BE2C (cell line): ENCODE measurements around the gene HOXA7.

Experiments
- DNase-seq: peaks from one replicate; pipeline ENCODE4 v3.0.0-alpha.2; 2020
- H3K27me3 ChIP-seq: fragments of 250-450 bp; sonication (Bioruptor Pico); 2 replicates; pipeline ENCODE4 v1.5.1; 2020; ENCODE audit warnings: mild to moderate bottlenecking
- H3K36me3 ChIP-seq: fragments of 250-450 bp; sonication (Bioruptor Pico); 2 replicates; pipeline ENCODE4 v1.5.1; 2020; ENCODE audit warnings: mild to moderate bottlenecking
- H3K4me1 ChIP-seq: fragments of 250-450 bp; sonication (Bioruptor Pico); 2 replicates; pipeline ENCODE4 v1.5.1; 2020
- H3K4me3 ChIP-seq: 2 replicates; pipeline ENCODE4 v1.5.1; 2011; ENCODE audit warnings: low read depth, low read length
- H3K9me3 ChIP-seq: fragments of 250-450 bp; sonication (Bioruptor Pico); 2 replicates; pipeline ENCODE4 v1.5.1; 2020
- TF ChIP-seq, protein P1 (sequence below): IDR thresholded peaks from 2 replicates; pipeline ENCODE4 v1.5.1; 2012; ENCODE audit warnings: mild to moderate bottlenecking, low read depth, low read length

The HOXA7 gene

GRCh38 chr7:27138985-27139333 lies 17.5 kb downstream of the HOXA7 start:
- no peak overlapping the region for H3K4me3 ChIP-seq
- no peaks in the 10 kb centered on the region for H3K4me1 ChIP-seq
- no peak for DNase-seq
- H3K9me3 ChIP-seq: no peaks in the 10 kb centered on the region
- peaks cover 100% of the 10 kb centered on the region for H3K27me3 ChIP-seq
- no peaks in the 10 kb centered on the region for H3K36me3 ChIP-seq
- TF ChIP-seq, protein P1, sequence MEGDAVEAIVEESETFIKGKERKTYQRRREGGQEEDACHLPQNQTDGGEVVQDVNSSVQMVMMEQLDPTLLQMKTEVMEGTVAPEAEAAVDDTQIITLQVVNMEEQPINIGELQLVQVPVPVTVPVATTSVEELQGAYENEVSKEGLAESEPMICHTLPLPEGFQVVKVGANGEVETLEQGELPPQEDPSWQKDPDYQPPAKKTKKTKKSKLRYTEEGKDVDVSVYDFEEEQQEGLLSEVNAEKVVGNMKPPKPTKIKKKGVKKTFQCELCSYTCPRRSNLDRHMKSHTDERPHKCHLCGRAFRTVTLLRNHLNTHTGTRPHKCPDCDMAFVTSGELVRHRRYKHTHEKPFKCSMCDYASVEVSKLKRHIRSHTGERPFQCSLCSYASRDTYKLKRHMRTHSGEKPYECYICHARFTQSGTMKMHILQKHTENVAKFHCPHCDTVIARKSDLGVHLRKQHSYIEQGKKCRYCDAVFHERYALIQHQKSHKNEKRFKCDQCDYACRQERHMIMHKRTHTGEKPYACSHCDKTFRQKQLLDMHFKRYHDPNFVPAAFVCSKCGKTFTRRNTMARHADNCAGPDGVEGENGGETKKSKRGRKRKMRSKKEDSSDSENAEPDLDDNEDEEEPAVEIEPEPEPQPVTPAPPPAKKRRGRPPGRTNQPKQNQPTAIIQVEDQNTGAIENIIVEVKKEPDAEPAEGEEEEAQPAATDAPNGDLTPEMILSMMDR: no peak

GRCh38 chr7:27138472-27138871 lies 18.0 kb downstream of the HOXA7 start:
- H3K27me3 ChIP-seq: peaks cover 100% of the 10 kb centered on the region
- H3K4me1 ChIP-seq: no peaks in the 10 kb centered on the region
- H3K36me3 ChIP-seq: no peaks in the 10 kb centered on the region
- H3K9me3 ChIP-seq: no peaks in the 10 kb centered on the region
- TF ChIP-seq, protein P1: no peak
- DNase-seq: no peak
- H3K4me3 ChIP-seq: no peak overlapping the region

DNA sequence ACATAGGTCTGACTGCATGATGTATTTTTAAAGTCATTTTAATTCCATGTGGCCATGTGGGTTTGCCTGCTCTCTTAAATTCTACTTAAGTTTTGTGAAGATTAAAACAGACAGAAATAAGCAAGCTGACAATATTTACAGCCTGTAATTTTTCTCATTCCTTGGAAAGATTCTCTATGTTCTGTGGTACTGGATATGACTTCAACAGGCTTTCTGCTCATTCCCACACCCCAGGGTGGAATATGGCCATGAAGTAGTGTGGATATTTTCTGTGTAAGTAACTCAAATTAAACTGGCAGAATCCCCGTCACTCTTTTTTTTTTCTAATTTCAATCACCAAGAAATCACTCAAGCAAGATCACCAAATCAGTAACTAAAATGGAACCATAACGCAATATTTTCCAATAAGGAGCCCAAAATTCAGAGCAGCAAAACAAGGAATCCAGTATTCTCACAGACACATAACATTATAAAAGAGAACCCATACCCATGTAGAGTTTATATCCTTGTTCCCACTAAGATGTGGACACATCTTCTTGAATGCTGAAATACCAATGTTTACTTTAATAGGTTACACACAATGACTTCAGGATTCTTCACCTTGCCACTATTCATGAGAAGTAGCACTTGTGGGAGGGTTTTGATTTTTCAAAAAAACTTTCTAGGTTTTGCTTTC lies 18.7 kb downstream of the HOXA7 start:
- DNase-seq: no peak
- Histone ChIP-seq H3K4me3 (no peak overlapping the region), H3K4me1 (no peaks in the 10 kb centered on the region), H3K9me3 (no peaks in the 10 kb centered on the region), H3K36me3 (no peaks in the 10 kb centered on the region), H3K27me3 (peaks cover 100% of the 10 kb centered on the region)
- TF ChIP-seq, protein P1: no peak

DNA sequence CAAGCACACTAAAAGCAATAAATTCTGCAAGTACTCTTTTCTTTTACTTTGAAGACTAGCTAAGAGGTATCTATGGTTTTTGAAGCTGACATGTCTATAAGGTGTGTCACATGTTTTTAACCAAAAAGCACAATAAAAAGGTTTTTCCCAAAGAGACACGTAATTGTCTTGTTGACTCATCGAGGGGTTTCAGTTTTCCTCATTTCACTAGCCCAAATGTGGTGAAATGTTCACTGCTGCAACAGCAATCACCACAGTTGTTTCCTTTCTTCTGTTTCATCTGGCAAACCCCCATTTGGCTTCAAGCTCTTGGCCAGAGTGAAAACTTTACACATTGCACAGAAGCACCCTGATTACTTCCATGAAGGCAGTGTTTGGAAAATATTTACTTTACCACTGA lies 22.1 kb downstream of the HOXA7 start:
- Histone ChIP-seq H3K4me1 (no peaks in the 10 kb centered on the region), H3K4me3 (no peak overlapping the region), H3K9me3 (no peaks in the 10 kb centered on the region), H3K36me3 (no peaks in the 10 kb centered on the region), H3K27me3 (peaks cover 98% of the 10 kb centered on the region)
- TF ChIP-seq, protein P1: no peak
- DNase-seq: no peak

- Histone ChIP-seq H3K27me3 (peaks cover 98% of the 10 kb centered on the region), H3K9me3 (no peaks in the 10 kb centered on the region), H3K4me3 (no peak overlapping the region), H3K4me1 (no peaks in the 10 kb centered on the region), H3K36me3 (no peaks in the 10 kb centered on the region)
- no peak for DNase-seq
- TF ChIP-seq, protein P1: no peak
Measured at GRCh38 chr7:27133409-27134231, 22.9 kb downstream of the HOXA7 start.

DNA sequence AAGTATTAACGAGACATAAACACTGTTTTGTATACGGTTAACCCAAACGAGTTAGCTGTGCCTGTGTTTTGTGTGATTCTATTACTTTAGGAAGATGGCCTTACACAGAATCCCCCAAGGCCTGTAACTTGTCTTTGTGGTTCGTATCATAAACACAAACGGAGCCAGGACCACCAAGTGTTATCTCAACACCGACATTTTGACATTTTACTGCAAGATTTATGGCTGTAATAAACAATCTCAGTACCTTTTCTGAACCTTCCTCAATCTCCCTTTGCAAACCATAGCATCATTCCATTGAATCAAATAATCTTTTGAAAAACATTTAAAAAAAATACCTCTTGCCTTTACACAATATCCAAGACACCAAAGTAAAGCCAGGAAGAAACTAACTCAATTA lies 23.5 kb downstream of the HOXA7 start:
- Histone ChIP-seq H3K4me3 (no peak overlapping the region), H3K27me3 (peaks cover 98% of the 10 kb centered on the region), H3K9me3 (no peaks in the 10 kb centered on the region), H3K36me3 (no peaks in the 10 kb centered on the region), H3K4me1 (no peaks in the 10 kb centered on the region)
- TF ChIP-seq, protein P1: no peak
- no peak for DNase-seq
